IMR-90 (cell line): Measurements from ENCODE around the gene POGK.

Experiments used
- CTCF ChIP-seq: conservative IDR thresholded peaks from 2 replicates; pipeline ENCODE4 v1.5.1; 2012; ENCODE audit warnings: mild to moderate bottlenecking, low read depth, low read length, improper control_type of control experiment
- POLR2A ChIP-seq: IDR thresholded peaks from 2 replicates; pipeline ENCODE4 v1.6.1; 2012; ENCODE audit warnings: mild to moderate bottlenecking, low read depth, low read length

GRCh38 chr1:166899769-166900168 is 60.5 kb downstream of the POGK start:
- no peak for TF ChIP-seq CTCF
- TF ChIP-seq POLR2A = no peak
